Left ventricle myocardium inferior (tissue), 1 donor: ENCODE results near the gene EMP2. TPM values are rescaled to one million over a fixed set of nuclear protein-coding genes. Genes with fewer than 3 reads are reported as not detected.

Experiments used
- DNase-seq: peaks from one replicate; pipeline ENCODE4 v3.0.0-alpha.2; 2020
- H3K27ac ChIP-seq: fragments of 200-600 bp; replicated peaks from 2 replicates; pipeline ENCODE4 v1.8.0; 2021
- H3K27me3 ChIP-seq: fragments of 200-600 bp; 2 replicates; pipeline ENCODE4 v1.8.0; 2021; ENCODE audit warnings: low read depth
- H3K36me3 ChIP-seq: fragments of 200-600 bp; 2 replicates; pipeline ENCODE4 v1.8.0; 2021
- H3K4me1 ChIP-seq: fragments of 200-600 bp; 2 replicates; pipeline ENCODE4 v1.8.0; 2021
- H3K4me3 ChIP-seq: fragments of 200-600 bp; 2 replicates; pipeline ENCODE4 v1.8.0; 2021; ENCODE audit warnings: mild to moderate bottlenecking, moderate library complexity
- H3K9me3 ChIP-seq: fragments of 200-600 bp; replicated peaks from 2 replicates; pipeline ENCODE4 v1.8.0; 2021
- intact Hi-C: fragments of 100-400 bp; cut with micrococcal nuclease; formaldehyde crosslinking; loops from one replicate; pipeline ENCODE4 v1.11.0; 2022
- total RNA-seq: library from RNA; stranded (reverse); fragmentation: NEBNext Ultra II Directional; extraction: Animal tissue kit (Norgen Biotek cat#: 25700); gene quantifications from one replicate; pipeline ENCODE4 v1.2.1, GENCODE V29; 2021
- TF ChIP-seq, protein P1 (sequence below): fragments of 200-600 bp; IDR thresholded peaks from 2 replicates; pipeline ENCODE4 v1.8.0; 2021; ENCODE audit warnings: antibody characterized with exemption, mild to moderate bottlenecking, borderline replicate concordance
- donor health status: DM: no; HTN: yes; CAD: no; lungs with severe emphysema.

EMP2 gene
- total RNA-seq, 1 donor from 2014 or later: 60.5 TPM

DNA sequence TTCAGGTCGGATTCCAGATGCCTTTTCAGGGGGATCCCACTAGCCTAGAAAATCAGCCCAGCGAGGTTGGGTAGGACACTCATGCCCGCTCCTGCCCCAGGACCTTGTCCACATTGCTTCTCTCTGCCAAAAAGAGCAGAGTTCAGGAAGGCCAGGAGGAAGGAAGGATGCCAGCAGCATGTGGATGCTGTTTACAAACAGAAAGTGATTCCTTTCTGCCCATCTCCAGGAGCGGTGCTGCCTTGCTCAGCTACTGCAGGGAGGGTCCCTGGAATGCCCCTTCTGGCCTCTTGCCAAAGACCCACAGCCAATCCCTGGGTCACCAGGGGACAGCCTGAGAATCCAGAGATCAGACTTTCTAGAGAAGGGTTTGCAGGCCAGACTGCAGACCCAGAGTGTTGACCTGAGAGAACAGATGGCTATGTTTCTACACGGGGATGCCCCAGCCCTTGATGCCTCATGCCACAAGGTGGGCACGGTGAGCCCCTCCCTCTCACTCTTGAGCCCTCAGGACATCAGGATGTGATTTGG lies 32.3 kb upstream of the EMP2 start:
- intact Hi-C loops: no loop called here

DNA sequence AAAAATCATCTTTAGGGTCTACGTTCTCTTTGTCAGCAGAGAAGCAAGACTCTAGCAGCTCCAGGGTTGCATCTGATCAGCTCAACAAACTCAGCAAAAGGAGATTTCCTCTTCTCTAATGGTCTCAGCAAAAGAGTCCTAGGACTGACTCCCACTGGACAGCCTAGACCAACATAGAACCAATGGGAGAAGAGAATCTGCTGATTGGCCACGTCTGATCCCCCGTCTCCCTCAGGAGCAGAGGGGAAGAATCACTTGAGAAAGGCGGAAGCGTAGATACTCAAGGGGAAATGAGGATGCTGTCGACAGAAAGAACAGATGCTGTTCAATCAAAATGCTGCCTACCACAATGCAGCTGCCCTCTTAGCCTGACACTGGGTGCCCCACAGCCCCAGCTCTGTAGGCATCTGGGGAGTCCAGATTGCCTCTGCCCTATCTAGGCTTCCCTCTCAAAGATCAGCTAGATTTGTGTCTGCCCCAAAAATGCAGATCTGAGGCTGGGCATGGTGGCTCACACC lies 31.5 kb upstream of the EMP2 start:
- peaks cover 36% of the 10 kb centered on the region for H3K4me1 ChIP-seq
- no peak overlapping the region for H3K27ac ChIP-seq
- intact Hi-C loops: no loop called here
- H3K36me3 ChIP-seq: no peaks in the 10 kb centered on the region
- DNase-seq: no peak
- TF ChIP-seq, protein P1, sequence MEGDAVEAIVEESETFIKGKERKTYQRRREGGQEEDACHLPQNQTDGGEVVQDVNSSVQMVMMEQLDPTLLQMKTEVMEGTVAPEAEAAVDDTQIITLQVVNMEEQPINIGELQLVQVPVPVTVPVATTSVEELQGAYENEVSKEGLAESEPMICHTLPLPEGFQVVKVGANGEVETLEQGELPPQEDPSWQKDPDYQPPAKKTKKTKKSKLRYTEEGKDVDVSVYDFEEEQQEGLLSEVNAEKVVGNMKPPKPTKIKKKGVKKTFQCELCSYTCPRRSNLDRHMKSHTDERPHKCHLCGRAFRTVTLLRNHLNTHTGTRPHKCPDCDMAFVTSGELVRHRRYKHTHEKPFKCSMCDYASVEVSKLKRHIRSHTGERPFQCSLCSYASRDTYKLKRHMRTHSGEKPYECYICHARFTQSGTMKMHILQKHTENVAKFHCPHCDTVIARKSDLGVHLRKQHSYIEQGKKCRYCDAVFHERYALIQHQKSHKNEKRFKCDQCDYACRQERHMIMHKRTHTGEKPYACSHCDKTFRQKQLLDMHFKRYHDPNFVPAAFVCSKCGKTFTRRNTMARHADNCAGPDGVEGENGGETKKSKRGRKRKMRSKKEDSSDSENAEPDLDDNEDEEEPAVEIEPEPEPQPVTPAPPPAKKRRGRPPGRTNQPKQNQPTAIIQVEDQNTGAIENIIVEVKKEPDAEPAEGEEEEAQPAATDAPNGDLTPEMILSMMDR: no peak
- no peak overlapping the region for H3K4me3 ChIP-seq
- H3K27me3 ChIP-seq: no peaks in the 10 kb centered on the region
- H3K9me3 ChIP-seq: no peaks in the 10 kb centered on the region

More for the DNA sequence above, 32.3 kb upstream of the EMP2 start:
- Histone ChIP-seq H3K27ac (no peak overlapping the region), H3K9me3 (no peaks in the 10 kb centered on the region), H3K4me3 (no peak overlapping the region), H3K36me3 (no peaks in the 10 kb centered on the region), H3K4me1 (peaks cover 44% of the 10 kb centered on the region), H3K27me3 (no peaks in the 10 kb centered on the region)
- DNase-seq: no peak
- TF ChIP-seq, protein P1: no peak

DNA sequence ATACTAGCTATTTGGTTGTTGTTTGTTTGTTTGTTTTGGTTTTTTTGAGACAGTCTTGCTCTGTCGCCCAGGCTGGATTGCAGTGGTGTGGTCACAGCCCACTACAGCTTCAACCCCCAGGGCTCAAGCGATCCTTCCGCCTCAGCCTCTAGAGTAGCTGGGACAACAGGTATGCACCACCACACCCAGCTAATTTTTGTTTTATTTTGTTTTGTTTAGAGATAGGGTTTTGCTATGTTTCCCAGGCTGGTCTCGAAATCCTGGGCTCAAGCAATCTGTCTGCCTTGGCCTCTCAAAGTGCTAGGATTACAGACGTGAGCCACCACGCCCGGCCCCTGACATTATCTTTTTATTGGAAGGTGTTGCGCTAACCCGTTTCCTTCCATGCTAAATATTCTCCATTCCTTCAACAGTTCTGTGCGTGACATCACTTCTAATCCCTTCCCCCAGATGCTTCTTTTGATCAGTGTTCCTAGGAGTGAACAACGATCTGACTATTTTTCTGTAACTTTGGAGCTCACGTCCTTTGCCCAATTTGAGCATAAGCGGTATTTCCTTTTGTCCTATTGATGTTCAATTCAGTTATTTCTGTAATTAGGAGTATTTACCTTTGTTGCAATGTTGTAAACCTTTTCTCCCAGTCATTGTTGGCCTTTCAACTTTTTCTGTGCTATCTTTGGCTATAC lies 30.2 kb upstream of the EMP2 start:
- TF ChIP-seq, protein P1: no peak
- intact Hi-C loops: no loop called here
- Histone ChIP-seq H3K4me1 (peaks cover 30% of the 10 kb centered on the region), H3K27me3 (no peaks in the 10 kb centered on the region), H3K36me3 (no peaks in the 10 kb centered on the region), H3K27ac (no peak overlapping the region), H3K9me3 (no peaks in the 10 kb centered on the region), H3K4me3 (no peak overlapping the region)
- DNase-seq: no peak

DNA sequence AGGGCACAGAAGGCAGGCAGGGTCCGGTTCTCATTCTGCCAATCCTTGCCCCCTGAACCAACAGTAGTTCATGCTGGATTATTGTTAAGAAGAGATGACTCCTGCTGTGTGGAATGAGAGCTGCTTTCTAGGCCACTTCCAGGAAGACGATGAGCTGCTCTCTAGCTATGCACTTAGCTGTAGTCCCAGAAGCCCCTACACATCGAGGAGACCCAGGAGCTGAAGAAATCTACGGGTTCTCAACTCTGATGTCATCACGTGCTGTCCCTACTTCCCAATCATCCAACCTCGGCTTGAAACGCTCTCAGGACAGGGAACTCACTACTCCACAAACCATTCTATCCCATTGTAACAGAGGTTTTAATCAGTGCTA lies 29.0 kb upstream of the EMP2 start:
- Histone ChIP-seq H3K27ac (peak overlapping the region; percentile 71), H3K9me3 (no peaks in the 10 kb centered on the region), H3K36me3 (no peaks in the 10 kb centered on the region), H3K4me1 (peaks cover 30% of the 10 kb centered on the region), H3K4me3 (no peak overlapping the region), H3K27me3 (no peaks in the 10 kb centered on the region)
- intact Hi-C loops: no loop called here
- no peak for DNase-seq
- TF ChIP-seq, protein P1: no peak

DNA sequence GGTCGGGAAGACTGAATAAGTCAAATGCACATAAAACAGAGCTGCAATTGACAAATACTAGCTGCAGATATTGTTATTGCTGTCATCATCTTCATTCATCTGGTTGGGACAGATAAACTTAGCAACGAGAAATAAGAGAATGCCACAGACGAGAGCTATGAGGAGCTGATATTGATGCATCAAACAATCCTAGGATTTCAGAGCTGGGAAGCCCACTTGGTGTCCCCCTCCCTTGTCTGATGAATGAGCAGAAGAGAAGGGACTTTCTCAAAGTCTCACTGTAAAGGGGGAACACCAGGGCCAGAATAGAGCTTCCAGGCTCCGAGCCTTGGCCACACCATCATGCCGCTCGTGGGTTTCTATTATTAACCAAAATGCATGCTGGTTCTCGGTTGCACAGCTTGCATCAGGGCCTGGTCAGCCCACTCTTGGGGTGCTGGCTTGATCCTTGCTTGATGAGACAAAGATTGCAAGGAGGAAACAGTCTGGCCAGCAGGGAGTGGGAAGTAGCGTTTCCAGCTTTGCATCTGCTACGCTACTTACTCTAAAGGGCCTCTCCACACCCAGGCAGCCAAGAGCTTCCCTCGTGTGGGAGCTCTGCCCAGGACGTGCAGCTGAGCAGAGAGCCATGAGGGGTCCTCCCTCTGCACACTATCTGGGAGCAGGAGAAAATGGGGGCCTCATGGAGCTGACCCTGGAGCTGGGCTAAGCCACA lies 28.4 kb upstream of the EMP2 start:
- TF ChIP-seq, protein P1: peak; percentile 6
- intact Hi-C loops: no loop called here
- Histone ChIP-seq H3K27me3 (no peaks in the 10 kb centered on the region), H3K9me3 (no peaks in the 10 kb centered on the region), H3K4me1 (peaks cover 30% of the 10 kb centered on the region), H3K4me3 (no peak overlapping the region), H3K36me3 (no peaks in the 10 kb centered on the region), H3K27ac (peak overlapping the region; percentile 71)
- peak; percentile 29 for DNase-seq
